ENCODE results near the gene BNIP5.

- no peak for TF ChIP-seq ARNTL (CRISPR knock-in tag; IDR thresholded peaks at IDR 0.05; ENCODE audit: borderline replicate concordance, low read depth)
- no peak for TF ChIP-seq TSHZ2 (CRISPR knock-in tag; IDR thresholded peaks at IDR 0.05)
- TF ChIP-seq ESRRG (CRISPR knock-in tag; IDR thresholded peaks at IDR 0.05): no peak
- no peak for TF ChIP-seq SNAI2 (CRISPR knock-in tag; IDR thresholded peaks at IDR 0.05)
These were observed 22.3 kb downstream of the BNIP5 start for GRCh38 chr6:36314221-36315014.
